GM12891 (cell line): ENCODE measurements around the gene MON2.

Experiments used
- POLR2A ChIP-seq: IDR thresholded peaks from 2 replicates; pipeline ENCODE4 v1.6.1; 2011; ENCODE audit warnings: low read depth, low read length, control low read depth
- POLR2AphosphoS5 ChIP-seq: IDR thresholded peaks from 2 replicates; pipeline ENCODE4 v1.6.1; 2011; ENCODE audit warnings: low read depth, low read length, control low read depth
- POU2F2 ChIP-seq: IDR thresholded peaks from 2 replicates; pipeline ENCODE4 v1.6.1; 2011; ENCODE audit warnings: low read depth, mild to moderate bottlenecking, control low read depth, low read length, moderate library complexity
- SPI1 ChIP-seq: IDR thresholded peaks from 2 replicates; pipeline ENCODE4 v1.6.1; 2011; ENCODE audit warnings: low read depth, low read length, control low read depth
- TAF1 ChIP-seq: IDR thresholded peaks from 2 replicates; pipeline ENCODE4 v1.6.1; 2011; ENCODE audit warnings: low read depth, low read length, control low read depth

- TF ChIP-seq POLR2AphosphoS5, result no peak
- TF ChIP-seq POLR2A, result no peak
- no peak for TF ChIP-seq TAF1
- no peak for TF ChIP-seq POU2F2
- no peak for TF ChIP-seq SPI1
Measured at GRCh38 chr12:62517887-62518286, 51.3 kb downstream of the MON2 start.
